Stomach smooth muscle (tissue), 2 donors: ENCODE results near the gene FOXD4L1.
"Not testable (repeated sequence)": the region's sequence is repeated elsewhere in the genome, so short reads cannot be mapped to it uniquely, and the experiment has no call there.

Source experiments
- H3K27ac ChIP-seq: one replicate; pipeline ENCODE4 v1.7.0; 2013; ENCODE audit warnings: mild to moderate bottlenecking, low read length, inconsistent platforms
- H3K27me3 ChIP-seq, 2 donors: one replicate each; pipeline ENCODE4 v1.7.0; 2013; ENCODE audit warnings: low read length in 2 of 2; ENCODE audit not compliant: insufficient read depth in 2 of 2, control insufficient read depth in 1 of 2
- H3K36me3 ChIP-seq, 2 donors: one replicate each; pipeline ENCODE4 v1.7.0; 2013; ENCODE audit warnings: low read length in 2 of 2; ENCODE audit not compliant: control insufficient read depth in 2 of 2, insufficient read depth in 2 of 2
- H3K4me1 ChIP-seq: one replicate; pipeline ENCODE4 v1.7.0; 2013; ENCODE audit warnings: low read length; ENCODE audit not compliant: control insufficient read depth, insufficient read depth
- H3K4me3 ChIP-seq, 2 donors: one replicate each; pipeline ENCODE4 v1.7.0; 2013; ENCODE audit warnings: low read length in 2 of 2
- H3K9ac ChIP-seq, 2 donors: one replicate each; pipeline ENCODE4 v1.7.0; 2013; ENCODE audit warnings: low read length in 2 of 2, mild to moderate bottlenecking in 1 of 2
- H3K9me3 ChIP-seq, 2 donors: one replicate each; pipeline ENCODE4 v1.7.0; 2013; ENCODE audit warnings: low read length in 2 of 2; ENCODE audit not compliant: control insufficient read depth in 2 of 2
- donor health status: healthy.
- donor health status: Pancreatic carcinoma.

FOXD4L1 gene

DNA sequence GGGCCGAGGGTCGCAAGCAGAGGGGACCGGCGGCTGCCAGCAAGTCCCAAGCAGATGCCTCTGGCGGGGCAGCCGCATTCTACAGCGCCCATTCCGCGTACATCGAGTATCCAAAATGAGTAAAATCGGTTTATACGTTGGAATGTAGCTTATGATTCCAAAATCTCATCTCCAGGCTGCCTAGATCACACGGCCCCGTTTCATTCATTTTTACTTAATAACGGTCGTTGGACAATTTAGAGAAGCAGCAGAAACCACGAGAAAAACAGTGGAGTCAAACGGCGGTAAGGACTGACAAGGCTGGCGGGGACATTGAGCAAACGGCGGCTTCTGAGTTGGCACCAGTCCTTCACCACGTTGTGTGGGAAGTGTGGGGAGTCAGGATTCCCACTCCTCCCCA lies 5.6 kb downstream of the FOXD4L1 start:
- not testable (repeated sequence) for H3K4me3 ChIP-seq, H3K9ac ChIP-seq, H3K9me3 ChIP-seq, H3K36me3 ChIP-seq, H3K4me1 ChIP-seq, H3K27ac ChIP-seq
- H3K27me3 ChIP-seq, result peaks cover 16 to 37% of the 10 kb centered on the region in 2 donors

DNA sequence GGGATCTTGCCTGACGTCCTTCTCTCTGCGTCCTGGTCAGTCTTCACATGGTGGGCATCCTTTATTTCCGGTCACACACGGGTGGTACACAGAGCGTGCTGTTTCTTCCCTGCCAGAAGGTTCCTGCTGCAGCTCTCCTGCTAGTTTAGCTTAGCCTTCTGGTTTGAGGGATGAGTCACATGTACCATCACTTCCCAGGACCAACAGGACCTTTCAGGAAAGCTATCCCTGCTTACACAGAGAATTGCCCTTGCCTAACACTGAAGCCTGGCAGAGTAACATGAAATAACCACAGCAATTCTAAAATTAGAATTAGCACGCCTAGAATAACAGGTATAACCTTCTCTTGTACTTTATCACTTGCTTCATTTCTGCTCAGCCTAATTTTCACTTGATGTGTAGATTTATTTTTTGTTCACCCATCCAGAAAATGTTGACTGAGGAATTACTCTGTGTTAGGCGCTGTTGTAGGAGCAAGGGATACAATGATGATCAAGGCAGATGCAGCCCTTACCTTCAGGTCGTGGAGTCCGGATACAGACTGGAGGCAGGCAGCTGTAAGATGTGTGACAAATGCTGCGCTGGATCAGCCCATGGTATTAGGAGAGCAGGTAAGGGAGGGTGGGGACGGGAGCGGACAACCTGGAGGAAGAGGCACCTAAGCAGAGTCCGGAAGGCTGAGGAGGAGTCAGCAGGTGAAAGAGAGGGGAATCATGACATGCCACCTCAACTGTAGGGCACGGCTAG lies 9.1 kb downstream of the FOXD4L1 start:
- H3K27ac ChIP-seq, H3K9me3 ChIP-seq, H3K9ac ChIP-seq, H3K4me3 ChIP-seq, H3K4me1 ChIP-seq, H3K36me3 ChIP-seq: not testable (repeated sequence)
- H3K27me3 ChIP-seq, result peaks cover 7 to 24% of the 10 kb centered on the region in 2 donors

DNA sequence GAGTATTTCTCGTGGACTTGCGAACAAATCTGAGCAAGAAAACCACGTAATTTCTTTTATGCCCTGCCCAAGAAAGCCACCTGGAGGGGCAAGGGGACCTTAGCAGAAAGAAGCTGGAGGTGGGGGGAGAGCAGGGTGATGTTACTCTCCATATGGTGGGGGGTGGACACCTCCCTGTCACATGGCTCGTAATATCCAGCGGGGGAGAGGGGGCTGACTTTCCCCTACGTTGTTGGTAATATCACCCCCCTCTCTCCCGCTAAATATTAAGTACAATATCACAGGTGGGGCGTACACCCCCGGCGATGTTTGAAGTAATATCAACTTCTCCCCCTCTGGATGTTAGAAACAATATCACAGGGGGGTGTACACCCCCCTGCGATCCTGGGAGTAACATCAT lies 9.7 kb downstream of the FOXD4L1 start:
- not testable (repeated sequence) for H3K27ac ChIP-seq, H3K9me3 ChIP-seq, H3K4me3 ChIP-seq, H3K9ac ChIP-seq, H3K4me1 ChIP-seq, H3K36me3 ChIP-seq
- H3K27me3 ChIP-seq, result peaks cover 5 to 19% of the 10 kb centered on the region in 2 donors

DNA sequence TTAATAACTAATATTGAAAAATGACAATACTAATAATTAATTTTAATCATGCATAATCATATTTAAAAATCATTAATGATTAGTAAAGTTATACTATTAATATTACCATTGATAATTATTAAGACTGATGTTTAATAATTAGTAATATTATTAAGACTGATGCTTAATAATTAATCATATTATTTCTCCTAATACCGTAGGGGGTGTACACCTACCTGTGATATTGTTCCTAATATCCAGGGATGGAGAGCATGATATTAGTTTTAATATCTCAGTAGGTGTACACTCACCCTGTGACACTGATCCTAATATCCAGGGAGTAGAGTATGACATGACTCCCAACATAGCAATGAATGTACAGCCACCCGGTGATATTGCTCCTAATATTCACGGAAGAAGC lies 12.4 kb downstream of the FOXD4L1 start:
- H3K4me1 ChIP-seq, H3K9me3 ChIP-seq, H3K27me3 ChIP-seq, H3K36me3 ChIP-seq, H3K9ac ChIP-seq, H3K27ac ChIP-seq, H3K4me3 ChIP-seq: not testable (repeated sequence)

DNA sequence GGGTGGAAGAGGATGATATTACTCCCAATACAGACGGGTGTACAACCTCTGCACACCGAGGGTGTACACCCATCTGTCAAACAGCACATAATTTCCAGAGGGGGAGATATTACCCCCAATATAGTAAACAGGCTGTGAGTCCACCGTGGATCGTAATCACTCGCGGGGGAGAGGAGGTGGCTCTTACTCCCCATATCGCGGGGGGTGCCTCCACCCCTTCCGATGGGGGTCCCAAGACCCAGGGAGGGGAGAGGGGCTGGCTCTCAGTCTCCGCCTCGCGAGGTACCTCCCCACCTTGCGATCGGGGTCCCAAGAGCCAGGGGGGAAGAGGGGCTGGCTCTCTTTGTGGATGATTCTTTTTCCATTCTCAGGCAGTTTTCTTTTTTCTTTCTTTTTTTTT lies 13.4 kb downstream of the FOXD4L1 start:
- H3K27ac ChIP-seq, H3K4me1 ChIP-seq, H3K27me3 ChIP-seq, H3K4me3 ChIP-seq, H3K9ac ChIP-seq, H3K36me3 ChIP-seq, H3K9me3 ChIP-seq: not testable (repeated sequence)

DNA sequence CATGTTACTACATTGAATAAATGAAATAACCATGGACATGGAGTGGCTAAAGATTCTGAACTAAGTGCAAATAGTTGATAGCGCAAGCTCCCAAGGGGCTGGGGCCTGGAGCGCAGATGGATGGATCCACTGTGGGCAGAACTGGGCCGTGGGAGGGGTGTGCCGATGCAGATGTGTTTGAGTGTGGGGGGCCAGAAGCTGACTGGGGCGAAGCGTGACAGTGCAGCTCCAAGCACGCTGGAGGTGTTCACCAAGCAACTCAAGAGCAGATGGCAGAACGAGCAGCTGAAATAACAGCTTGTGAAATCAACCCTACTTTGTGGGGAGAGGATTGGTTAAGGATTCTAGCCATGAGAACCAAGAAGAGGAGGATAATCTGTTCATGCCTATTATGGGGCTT lies 17.0 kb downstream of the FOXD4L1 start:
- not testable (repeated sequence) for H3K9ac ChIP-seq

DNA sequence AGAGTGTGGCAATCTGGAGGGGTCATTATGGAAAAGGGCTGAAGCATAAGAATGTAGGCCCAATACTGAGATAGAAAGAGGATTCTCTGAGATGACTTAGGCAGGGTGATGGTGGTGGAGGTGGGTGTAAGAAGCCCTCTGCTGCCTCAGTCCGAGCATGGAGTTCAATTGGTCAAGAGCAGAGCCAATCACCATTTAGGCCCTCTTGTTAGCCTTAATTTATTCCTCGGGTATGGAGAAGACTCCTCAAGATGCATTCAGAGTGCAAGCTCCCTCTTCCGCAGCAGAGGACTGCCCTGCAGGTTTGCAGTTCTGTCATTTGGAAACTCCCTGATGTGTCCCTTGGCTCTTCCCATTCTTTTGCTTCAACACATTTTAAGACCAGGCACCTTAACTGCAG lies 17.5 kb downstream of the FOXD4L1 start:
- not testable (repeated sequence) for H3K4me1 ChIP-seq, H3K9ac ChIP-seq, H3K36me3 ChIP-seq, H3K4me3 ChIP-seq, H3K27ac ChIP-seq, H3K27me3 ChIP-seq, H3K9me3 ChIP-seq

More for the DNA sequence above, 17.0 kb downstream of the FOXD4L1 start:
- H3K9me3 ChIP-seq, H3K27ac ChIP-seq, H3K4me1 ChIP-seq, H3K4me3 ChIP-seq, H3K36me3 ChIP-seq, H3K27me3 ChIP-seq: not testable (repeated sequence)

DNA sequence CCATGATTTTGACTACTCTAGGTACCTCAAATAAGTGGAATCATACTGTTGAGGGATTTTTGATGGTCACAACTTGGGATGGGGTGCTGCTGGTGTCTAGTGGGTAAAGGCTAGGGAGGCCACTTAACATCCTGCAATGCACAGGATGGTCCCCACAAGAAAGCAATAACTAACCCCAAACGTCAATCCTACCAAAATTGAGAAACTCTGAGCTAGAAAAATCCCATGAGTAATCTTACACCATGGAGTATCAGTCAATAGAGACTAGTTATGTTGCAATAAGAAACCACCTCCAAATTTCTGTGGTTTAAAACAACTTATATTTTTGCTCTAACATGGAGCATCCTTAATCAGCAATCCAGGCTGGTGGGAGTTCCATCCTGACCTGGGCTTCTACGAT lies 18.6 kb downstream of the FOXD4L1 start:
- not testable (repeated sequence) for H3K9ac ChIP-seq, H3K4me1 ChIP-seq, H3K4me3 ChIP-seq, H3K27me3 ChIP-seq, H3K36me3 ChIP-seq, H3K27ac ChIP-seq, H3K9me3 ChIP-seq

DNA sequence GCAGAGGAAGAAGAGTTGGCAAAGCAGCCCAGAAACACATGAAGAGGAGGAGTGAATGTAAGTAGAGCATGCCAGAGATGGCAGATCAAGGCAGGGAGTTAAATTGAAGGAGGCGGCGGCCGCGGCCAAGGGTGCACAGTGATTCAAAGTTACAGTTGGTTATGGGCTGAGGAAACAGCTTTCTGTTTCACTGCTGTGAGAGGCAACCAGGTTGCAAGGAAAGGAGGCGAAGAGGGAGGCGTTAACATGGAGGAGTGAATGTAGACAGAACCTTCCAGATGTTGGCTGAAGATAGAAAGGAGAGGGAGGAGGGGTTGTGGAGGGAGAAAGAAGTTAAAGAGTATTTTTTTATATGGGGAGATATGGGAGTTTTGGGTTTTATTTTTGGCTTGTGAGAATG lies 22.4 kb downstream of the FOXD4L1 start:
- H3K9ac ChIP-seq, H3K9me3 ChIP-seq, H3K4me1 ChIP-seq, H3K4me3 ChIP-seq, H3K36me3 ChIP-seq, H3K27ac ChIP-seq, H3K27me3 ChIP-seq: not testable (repeated sequence)

DNA sequence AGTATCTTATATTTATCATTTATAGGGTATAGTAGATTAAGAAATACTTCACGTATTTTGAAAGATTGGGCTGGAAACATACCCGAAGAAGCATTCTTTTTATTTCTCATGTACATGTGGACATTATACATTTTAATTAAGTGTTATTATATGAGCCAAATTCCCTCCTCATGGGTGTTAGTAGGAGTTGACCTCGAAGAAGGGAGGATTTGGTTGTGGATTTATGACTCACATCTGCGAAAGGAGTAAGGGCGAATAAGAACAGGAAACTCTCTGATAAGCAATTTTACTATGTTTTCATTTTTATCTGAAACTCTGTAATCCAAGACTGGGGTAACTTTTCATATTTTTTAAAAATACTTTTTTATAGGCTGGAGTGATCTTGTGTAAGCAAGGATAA lies 23.0 kb downstream of the FOXD4L1 start:
- not testable (repeated sequence) for H3K27ac ChIP-seq, H3K4me1 ChIP-seq, H3K9me3 ChIP-seq, H3K27me3 ChIP-seq, H3K4me3 ChIP-seq, H3K9ac ChIP-seq, H3K36me3 ChIP-seq

DNA sequence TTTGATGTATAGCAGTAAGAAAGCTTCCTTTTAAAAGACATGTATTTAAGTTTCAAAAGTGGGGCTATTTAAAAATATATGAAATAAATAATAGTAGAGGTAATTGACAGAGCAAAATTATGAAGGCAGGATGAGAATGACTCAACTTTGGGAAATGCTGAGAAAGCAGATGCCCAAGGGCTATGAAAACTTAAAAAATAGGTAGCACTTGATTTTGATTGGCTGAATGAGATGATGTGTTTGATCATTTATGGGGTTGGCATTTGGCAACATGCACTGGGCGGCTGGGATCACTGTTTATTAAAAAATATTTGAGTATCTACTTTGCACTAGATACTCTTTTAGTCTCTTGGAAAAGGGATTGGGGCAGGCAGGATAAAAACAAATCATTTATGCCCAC lies 26.5 kb downstream of the FOXD4L1 start:
- H3K4me1 ChIP-seq, H3K4me3 ChIP-seq, H3K27me3 ChIP-seq, H3K9ac ChIP-seq, H3K9me3 ChIP-seq, H3K27ac ChIP-seq, H3K36me3 ChIP-seq: not testable (repeated sequence)
